ENCODE measurements around the gene GNA15.

Gene GNA15

DNA sequence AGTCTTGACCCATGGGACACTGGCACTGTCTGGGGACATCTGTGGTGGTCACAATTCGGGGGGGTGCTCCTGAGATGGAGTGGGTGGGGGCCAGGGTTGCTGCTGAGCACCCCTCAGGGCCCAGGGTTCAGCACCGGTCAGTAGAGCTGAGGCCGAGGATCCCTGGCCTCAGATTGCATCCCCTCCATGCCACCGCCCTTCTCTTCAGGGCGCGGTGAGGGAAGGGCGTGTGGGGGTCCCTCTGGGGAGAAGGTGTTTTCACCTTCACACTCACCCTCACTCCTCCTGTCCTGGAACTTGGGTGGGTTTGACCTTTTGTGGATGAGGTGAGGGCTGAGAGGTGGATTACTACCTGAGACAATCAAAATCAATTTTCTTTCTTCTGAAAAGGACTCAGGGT is 28.2 kb upstream of the GNA15 start:
- no peak for DNase-seq

DNA sequence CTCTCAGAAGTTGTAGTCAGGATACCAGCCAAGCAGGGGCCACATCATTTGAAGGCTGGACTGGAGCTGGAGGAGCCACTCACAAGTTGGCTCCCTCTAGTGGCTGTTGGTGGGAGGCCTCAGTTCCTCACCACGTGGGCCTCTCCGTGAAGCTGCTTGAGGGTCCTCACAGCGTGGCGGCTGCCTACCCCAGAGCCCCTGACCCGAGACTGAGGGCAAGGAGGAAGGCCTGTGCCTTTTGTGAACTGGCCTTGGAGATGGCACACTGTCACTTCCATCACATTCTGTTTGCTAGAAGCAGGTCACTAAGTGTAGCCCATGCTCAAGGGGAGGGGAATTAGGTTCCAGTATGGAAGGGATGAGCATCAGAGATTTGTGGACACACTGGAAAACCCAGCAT is 27.1 kb upstream of the GNA15 start:
- DNase-seq: peak; percentile 88

DNA sequence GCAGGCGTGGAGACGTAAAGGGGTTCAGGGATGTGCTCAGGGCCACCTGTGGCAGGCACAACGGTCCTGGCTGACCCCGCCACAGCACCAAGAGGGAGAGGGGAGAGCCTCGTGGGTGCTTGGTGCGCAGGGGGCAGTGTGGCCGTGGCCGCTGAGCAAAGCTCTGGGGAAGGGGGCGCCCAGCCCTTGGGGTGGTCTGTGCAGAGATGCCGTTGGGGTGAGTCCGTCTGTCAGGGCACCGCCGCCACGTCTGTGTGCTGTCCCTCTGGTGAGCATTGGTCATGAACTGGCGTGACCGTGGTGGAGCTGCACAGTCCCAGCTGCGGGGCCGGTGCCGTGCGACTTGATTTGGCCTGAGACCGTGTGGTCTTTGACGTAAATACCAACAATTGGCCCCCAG is 26.3 kb upstream of the GNA15 start:
- no peak for DNase-seq

DNA sequence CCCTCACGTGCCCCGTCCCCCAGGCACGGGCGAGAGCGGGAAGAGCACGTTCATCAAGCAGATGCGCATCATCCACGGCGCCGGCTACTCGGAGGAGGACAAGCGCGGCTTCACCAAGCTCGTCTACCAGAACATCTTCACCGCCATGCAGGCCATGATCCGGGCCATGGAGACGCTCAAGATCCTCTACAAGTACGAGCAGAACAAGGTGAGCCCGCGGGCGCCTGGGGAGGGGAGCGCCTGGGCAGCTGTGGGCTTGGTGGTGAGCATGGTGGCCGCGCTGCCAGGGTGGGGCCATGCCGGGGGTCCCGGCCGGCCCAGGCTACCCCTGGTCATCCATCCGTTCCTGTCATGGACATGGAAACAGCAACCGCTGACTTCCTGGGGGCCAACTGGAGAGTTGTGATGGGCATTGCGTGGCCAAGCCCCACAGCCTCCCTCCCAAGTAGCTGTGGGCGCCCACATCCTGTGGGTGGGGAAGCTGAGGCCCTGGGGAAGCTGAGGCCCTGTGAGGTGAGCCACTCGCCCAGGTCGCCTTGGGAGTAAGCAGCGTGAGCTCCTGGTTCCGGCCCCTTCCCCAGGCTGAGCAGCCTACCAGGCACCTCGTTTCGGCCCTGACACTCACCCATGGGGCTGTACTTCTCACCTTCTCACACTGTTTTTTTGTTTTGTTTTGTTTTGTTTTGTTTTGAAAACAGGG is 25.6 kb upstream of the GNA15 start:
- DNase-seq: no peak

DNA sequence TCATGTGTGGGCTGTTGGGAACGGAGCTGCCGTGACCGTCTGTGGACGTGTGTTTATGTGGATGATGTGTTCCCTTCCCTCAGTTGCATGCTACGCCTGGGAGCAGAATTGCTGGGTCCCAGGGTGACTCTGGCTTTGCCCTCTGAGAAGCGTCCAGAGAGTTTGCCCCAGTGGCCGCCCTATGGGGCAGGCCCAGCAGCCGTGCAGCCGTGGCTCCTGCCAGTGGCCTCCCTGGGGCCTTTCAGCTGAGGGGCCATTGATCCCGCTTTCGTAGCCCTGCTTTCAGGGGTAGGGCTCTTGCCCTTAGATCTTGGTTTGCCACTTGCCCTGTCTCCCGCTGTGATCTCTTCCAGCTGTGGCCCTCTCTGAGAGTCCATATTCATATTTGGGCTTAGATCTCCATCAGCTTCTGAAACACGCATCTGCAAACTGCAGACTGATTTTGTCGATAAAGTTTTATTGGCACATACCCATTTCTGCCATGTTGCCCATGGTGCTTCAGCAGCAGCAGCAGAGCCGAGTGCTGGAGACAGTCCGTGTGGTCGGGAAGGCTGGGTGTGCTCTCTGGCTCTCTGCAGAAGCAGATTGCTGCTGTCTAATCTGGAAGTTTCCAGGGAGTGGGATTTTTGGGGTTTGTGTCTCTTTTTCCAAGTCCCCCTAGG is 24.1 kb upstream of the GNA15 start:
- no peak for DNase-seq

DNA sequence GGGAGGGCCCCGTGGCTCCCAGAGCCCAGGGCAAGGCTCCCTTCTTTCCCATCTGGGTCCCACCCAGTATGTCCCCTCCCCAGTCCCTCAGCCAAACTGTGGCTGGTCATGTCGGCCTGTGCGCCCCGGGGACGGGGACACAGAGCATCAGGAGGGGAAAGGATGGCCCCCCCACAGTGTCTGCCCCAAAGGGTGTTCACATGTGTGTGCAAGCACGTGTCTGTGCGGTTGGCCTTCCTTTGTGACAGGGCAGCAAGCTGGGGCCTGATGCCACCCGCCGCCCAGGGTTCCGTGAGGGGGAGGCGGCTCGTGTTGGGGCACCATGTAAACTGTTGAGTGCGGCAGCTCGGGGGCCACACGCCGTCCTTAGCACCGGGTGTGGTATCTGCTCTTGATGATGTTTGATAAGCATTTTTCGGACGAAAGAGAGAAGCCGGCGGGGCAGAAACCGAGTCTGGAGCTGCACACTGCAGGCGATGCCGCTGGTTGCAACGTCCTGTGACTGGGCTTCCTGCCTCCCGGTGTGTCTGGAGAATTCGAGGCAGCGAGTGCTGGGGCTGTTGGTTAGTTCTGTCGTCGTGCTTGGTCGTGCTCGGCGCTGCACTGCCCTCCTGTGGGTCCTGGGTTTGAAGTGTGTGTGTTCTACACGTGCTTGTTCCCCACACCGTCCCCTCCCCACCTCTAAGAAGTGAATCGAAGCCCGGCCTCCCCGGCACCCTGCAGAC is 23.3 kb upstream of the GNA15 start:
- DNase-seq: no peak

DNA sequence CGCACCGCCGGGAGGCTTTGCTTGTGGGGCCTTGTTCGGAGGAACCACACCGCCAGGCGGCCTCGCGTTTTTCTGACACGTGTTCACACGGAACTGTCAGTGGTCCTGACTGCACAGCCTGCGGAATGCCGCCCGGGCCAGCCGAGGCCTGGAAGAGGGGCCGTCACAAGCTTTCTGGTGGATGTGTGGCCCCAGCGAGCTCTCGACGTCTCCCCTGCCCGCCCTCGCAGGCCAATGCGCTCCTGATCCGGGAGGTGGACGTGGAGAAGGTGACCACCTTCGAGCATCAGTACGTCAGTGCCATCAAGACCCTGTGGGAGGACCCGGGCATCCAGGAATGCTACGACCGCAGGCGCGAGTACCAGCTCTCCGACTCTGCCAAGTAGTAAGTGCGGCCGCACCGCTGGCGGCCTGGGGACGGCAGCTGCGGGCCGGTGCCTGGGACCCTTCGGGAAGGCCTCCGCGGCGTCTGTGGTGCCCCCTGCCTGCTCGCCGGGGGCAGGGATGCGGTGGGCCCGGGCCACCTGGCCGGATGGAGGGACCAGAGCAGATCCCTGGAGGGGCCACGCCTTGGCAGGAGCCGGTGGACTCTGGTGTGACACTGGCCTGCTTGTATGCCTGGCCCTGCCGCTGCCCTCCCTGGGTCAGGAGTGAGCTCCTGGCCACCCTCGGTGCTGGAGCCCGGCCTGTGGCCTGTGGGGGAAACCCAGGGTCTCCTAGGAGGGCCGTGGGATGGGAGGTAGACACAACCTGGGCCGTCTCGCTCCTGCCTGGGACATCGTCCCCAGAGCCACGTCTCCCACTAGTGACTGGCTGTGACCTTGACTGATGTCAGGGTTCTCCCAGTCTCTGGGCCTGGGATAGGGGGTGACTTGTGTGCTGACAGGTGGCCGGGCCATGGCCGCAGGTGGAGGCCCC is 22.5 kb upstream of the GNA15 start:
- no peak for DNase-seq

DNA sequence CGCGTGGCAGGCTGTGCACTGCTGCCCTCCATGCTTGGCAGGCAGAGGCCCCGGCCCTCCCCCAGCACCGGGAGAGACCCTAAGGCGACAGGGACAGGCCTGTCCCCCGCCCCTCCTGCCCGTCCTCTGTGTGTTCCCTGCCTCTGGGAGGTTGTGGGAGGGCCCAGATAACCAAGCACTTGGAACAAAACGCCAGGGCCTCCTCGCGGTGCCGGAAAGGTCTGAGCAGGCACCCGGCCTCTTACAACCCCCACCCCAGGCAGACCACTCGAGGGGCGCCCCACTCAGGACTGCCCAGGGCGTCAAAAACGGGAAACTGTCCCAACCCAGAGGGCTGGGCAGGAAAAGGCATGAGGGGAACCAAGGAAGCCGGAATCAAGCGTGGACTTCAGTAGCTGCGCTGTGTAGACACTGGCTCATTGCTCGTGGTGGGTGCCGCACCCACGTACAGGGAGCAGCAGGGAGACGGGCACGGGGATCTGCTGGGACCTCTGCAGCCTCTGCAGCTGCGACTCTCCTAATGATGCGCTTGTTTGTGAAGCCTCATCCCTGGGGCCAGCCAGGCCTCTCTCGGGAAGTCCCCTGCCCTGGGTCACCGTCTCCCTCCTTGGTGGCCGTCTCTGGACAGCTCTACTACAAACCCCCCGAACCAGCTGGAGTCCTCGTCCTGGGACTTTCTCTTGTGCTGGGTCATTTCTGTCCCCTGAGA is 21.7 kb upstream of the GNA15 start:
- DNase-seq: no peak

DNA sequence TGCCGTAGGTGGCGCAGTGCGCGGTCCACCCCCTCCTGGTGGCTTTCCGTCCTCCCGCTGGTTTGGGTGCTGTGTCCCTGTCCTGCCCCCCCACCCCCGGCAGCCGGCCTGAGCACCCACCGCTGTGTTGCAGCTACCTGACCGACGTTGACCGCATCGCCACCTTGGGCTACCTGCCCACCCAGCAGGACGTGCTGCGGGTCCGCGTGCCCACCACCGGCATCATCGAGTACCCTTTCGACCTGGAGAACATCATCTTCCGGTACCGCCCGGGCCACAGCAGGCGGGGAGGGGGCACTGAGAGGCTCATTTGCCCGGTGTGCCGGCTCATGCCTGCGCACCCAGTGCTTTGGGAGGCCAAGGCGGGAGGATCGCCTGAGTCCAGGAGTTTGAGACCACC is 21.0 kb upstream of the GNA15 start:
- no peak for DNase-seq

DNA sequence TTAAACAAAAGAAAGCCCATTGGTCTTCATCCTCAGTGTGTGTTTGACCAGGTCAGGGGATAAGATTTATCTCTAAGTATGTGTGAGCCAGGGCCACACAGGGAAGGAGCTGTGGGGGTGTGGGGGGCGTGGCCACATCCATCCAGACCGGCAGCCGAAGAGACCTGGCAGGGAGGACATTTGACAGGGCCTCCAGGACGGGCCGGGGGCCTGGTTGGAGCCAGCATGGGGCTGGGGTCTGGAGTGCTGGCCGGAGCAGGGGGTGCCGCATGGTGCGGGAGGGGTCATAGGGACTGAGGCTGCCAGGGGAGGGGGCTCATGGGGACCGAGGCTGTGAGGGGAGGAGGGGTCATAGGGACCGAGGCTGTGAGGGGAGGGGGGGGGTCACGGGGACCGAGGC is 20.4 kb upstream of the GNA15 start:
- DNase-seq: no peak

DNA sequence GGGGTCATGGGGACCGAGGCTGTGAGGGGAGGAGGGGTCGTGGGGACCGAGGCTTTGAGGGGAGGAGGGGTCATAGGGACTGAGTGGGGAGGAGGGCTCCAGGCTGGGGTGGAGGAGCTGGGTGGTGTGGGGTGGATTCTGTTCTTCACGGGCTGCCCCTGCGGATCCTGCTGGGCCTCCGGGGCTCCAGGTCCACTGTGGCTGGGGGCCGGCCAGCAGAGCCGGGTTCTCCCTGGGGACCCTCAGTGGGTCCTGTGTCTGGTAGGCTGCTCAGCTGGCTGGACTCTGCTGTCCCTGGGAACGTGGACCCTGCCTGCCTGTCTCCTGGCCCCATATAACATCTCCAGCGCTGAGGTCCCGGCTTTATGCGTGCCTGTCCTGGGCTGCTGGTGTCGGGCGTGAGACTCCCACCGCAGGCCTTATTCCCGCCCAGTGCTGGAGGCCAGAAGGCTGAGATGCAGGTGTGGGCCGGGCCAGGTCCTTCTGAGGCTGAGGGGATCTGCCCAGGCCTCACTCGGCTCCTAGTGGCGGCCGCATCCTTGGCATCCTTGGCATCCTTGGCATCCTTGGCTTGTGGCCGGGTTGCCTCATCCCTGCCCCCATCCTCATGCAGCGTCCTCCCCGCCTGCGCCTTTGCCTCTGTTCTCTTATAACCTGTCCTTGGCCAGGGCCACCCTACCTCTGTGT is 19.8 kb upstream of the GNA15 start:
- no peak for DNase-seq

DNA sequence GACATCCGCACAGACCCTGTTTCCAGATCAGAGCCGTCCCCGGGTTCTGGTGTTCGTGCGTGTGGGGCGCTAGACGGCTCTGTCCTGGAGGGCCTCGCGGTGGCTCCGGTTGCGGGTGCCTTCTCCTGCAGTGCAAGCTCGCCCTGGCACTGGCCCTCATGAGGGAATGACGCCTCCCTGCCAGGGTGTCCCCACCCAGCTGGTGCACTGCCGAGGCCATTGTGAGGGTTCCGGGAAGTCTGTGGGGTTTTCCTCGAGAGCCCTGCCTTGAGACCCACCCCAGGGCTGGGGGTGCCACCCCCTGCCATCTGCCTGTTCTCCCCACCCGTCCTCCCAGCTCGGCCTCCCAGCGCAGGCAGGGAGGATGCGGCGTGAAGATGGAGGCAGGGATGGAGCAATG is 19.2 kb upstream of the GNA15 start:
- no peak for DNase-seq

DNA sequence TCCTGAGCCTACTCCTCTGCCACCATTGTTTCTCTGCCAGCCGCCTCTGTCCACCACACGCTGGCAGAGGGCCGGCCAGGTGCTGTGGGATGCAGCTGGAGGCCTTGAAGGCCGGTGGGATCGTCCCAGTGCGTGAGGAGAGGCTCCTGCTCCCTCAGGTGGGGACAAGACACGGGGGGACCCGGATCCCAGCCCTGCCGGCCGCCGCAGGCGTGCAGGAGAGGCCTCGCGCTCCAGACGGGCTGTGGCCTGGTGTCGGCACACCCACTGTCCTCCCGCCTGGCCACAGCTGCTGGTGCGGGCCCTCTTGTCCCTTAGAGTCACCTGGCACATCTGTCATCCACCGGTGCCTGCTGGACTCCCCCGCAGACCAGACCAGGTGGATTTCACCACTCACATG is 18.1 kb upstream of the GNA15 start:
- DNase-seq: no peak

DNA sequence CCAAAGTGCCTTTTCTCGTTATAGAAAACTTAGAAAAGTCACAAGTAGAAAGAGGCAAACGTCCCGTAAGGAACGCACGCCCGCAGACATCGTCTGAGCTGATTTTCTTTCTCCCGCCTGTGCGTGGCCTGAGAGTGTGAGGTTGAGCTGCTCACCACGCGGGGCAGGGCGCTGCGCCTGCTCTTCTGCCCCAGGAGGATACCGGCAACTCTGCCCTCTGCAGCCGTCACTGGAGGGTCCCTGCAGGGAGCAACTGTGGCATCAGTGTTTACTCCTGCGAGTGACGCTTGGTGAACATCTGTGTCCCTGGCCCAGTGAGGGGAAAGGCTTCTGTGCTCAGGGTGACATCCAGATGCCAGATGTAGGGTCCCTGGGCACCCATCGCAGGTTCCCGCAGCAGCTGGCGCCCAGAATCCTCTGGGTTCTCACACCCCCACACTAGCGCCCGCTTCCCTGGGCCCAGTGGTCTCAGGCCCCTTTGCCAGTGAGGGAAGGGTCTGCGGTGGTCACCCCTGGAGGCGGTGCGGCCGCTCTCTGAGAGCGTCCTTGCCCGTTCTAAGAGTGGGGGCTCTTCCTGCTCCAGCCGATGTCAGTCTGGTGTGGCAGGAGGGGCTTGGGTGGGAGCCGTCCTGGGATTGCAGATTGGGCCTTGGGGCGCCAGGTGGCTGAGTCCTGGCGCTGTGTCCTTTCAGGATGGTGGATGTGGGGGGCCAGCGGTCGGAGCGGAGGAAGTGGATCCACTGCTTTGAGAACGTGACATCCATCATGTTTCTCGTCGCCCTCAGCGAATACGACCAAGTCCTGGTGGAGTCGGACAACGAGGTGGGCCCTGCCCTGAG is 17.4 kb upstream of the GNA15 start:
- no peak for DNase-seq

DNA sequence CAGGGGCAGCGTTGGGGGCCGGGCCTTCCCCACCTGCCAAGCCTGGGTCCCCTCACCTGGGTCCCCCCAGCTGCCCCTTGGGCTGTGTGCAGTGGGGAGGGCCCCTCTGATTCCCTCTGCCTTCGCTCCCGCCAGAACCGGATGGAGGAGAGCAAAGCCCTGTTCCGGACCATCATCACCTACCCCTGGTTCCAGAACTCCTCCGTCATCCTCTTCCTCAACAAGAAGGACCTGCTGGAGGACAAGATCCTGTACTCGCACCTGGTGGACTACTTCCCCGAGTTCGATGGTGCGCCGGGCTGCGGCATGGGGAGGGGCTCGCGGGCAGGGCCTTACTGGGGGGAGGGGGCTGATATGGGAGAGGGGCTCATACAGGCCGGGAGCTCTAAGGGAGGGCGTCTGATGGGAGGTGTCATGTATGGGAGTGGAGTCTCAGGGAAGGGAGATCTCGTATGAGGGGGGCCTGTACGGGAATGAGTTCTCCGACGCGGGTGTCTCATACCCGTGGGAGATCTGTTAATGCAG is 16.7 kb upstream of the GNA15 start:
- no peak for DNase-seq

DNA sequence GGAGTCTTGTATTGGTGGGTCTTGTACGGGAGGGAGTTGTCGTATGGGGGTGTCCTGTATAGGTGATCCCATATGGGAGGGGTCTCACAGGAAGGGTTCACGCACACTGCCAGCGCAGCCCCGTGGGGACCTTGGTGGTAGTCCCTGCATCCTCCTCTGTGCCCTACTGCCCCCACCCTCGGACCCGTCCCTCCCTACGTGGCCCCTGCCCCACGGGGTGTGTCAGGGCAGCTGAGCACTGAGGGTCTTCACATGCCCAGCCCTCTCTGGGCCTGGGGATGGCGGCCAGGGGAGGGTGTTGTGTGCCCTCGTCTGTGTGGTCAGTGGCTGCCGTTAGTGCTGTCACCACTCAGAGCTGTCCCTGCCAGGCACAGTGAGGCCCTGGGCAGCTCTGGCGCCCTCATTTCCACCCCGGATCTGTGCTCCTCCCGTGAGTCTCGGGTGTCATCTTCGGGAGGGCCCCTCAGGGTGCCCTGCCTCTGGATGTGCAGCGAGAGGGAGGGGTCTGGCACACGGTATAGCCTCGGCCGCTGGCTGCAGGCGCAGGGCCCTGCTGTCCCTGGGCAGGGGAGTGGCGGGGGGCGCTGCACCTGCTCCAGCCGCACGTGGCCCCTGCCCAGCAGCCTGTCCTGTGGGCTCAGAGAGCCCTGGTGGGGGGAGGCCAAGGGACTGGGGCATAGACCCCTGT is 16.0 kb upstream of the GNA15 start:
- no peak for DNase-seq

DNA sequence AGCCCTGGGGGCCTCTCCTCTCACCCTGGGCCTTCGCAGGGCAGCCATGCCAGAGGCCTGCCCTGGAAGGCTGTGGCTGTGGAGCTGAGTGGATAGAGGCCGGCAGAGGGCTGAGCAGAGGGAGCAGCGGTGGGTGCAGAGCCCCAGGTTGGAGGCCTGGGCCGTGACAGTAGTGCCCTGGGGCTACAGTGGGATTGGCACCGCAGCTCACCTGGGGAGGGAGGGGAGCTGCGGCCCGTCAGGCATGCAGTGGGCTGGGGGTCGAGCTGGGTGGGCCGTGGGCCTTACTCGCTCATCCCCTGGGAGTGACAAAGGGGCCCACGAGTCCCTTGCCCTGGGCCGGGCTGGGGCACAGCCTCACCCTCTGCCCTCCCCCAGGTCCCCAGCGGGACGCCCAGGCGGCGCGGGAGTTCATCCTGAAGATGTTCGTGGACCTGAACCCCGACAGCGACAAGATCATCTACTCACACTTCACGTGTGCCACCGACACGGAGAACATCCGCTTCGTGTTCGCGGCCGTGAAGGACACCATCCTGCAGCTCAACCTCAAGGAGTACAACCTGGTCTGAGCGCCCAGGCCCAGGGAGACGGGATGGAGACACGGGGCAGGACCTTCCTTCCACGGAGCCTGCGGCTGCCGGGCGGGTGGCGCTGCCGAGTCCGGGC is 15.1 kb upstream of the GNA15 start:
- no peak for DNase-seq

DNA sequence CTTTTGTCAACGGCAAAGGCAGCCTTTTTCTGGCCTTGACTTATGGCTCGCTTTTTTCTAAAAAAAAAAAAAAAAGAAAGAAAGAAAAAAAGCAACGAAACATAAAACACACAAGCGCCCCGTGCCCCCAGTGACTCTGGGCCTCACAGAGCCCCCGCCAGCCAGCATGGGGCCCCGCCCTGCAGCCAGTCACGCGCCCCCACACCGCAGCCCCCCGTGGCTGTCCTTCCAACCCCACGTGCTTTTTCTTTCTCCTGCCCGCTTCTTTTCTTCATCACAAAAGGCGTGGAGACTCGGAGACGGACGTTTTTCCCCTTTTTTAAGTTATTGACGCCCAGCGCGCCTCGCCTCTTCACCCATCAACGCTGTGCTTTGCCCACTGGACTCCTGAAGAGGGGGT is 14.4 kb upstream of the GNA15 start:
- no peak for DNase-seq

DNA sequence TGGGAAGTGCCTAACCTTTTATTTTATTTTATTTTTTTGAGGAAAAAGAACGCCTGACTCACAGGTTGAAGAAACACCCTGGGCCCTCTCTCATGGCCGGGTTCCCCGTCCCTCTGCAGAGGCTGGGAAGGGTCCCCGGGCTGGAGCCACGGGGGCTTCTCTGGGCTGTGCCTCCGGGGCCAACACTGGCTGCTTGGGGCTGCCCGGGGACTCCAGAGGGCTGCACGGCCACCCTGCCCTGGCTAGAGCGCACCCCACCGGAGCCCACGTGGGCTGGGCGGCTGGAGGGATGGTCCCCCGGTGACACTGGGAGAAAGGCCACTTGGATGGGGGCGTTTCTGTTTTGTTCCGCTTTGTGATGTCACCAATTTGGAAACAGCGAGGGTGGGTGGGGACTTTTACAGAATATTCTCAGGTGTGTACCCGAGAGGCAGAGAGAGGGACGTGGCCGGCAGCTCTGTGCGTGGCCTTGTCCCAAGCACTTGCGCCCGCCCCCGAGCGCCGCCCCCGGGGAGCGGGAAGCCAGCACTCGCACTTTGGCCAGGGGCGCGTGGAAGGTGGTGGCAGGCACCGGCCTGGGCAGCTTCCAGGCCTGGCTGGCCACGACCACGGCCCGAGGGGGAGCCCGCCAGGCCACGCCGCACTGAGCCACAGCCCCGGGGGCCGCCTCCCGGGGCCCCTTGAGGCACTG is 13.9 kb upstream of the GNA15 start:
- DNase-seq: no peak
